ENCODE data around the gene EMP1.

- TF ChIP-seq EP300 (IDR thresholded peaks at IDR 0.05; ENCODE audit: borderline replicate concordance) (no peak), YY1 (IDR thresholded peaks at IDR 0.05; ENCODE audit: low read depth) (no peak), ZBTB7A (IDR thresholded peaks at IDR 0.05; ENCODE audit: low read depth) (no peak), TEAD4 (IDR thresholded peaks at IDR 0.05) (no peak), TAF1 (IDR thresholded peaks at IDR 0.05; ENCODE audit: low read depth) (no peak), MAX (IDR thresholded peaks at IDR 0.05) (no peak), REST (IDR thresholded peaks at IDR 0.05; ENCODE audit: low read depth) (no peak), FOXM1 (IDR thresholded peaks at IDR 0.05; ENCODE audit: borderline replicate concordance, low read depth) (no peak), EGR1 (IDR thresholded peaks at IDR 0.05) (no peak), CEBPB (IDR thresholded peaks at IDR 0.05) (no peak), CREB1 (IDR thresholded peaks at IDR 0.05; ENCODE audit: low read depth) (no peak)
These were observed 48.1 kb upstream of the EMP1 start for GRCh38 chr12:13148485-13148847.

Data from Ishikawa (cell line).